GM23338 (cell line): Measurements from ENCODE around the gene SLF2.

Experiments used
- CTCF ChIP-seq, 2 experiments: fragments of 200-600 bp in 1 of 2; sonication (generic) in 1 of 2; conservative IDR thresholded peaks; 2 replicates each; pipeline versions ENCODE4 v1.5.1 to v1.6.1; 2016 to 2017; ENCODE audit warnings: antibody characterized with exemption in 2 of 2, low read depth in 2 of 2, mild to moderate bottlenecking in 2 of 2, moderate library complexity in 1 of 2
- EZH2 ChIP-seq: fragments of 200-600 bp; sonication (generic); IDR thresholded peaks from one replicate; pipeline ENCODE4 v1.8.0; 2017; ENCODE audit warnings: antibody characterized with exemption, mild to moderate bottlenecking, low read depth; ENCODE audit not compliant: unreplicated experiment
- POLR2AphosphoS5 ChIP-seq: IDR thresholded peaks from 2 replicates; pipeline ENCODE4 v1.6.1; 2016; ENCODE audit warnings: antibody characterized with exemption, low read depth
- REST ChIP-seq: IDR thresholded peaks from one replicate; pipeline ENCODE4 v1.6.1; 2018; ENCODE audit warnings: antibody characterized with exemption; ENCODE audit not compliant: unreplicated experiment

- TF ChIP-seq CTCF (conservative IDR thresholded peaks at IDR 0.05; ENCODE audit: low read depth in 2 of 2) (no peak), REST (no peak), EZH2 (no peak), POLR2AphosphoS5 (no peak)
These were observed 45.4 kb upstream of the SLF2 start for GRCh38 chr10:100867261-100867963.
